HG02981 (cell line): ENCODE measurements around the gene SRSF1.
A peak's percentile ranks its signal among the peaks of the same experiment; 100 is the strongest.
"Not testable (repeated sequence)": the region's sequence is repeated elsewhere in the genome, so short reads cannot be mapped to it uniquely, and the experiment has no call there.

ENCODE experiments used
- ATAC-seq: cut with Tn5 transposase; IDR thresholded peaks from one replicate; pipeline ENCODE4 v1.9.1; 2021; ENCODE audit warnings: mild to moderate bottlenecking, moderate library complexity; ENCODE audit not compliant: unreplicated experiment

SRSF1 gene

DNA sequence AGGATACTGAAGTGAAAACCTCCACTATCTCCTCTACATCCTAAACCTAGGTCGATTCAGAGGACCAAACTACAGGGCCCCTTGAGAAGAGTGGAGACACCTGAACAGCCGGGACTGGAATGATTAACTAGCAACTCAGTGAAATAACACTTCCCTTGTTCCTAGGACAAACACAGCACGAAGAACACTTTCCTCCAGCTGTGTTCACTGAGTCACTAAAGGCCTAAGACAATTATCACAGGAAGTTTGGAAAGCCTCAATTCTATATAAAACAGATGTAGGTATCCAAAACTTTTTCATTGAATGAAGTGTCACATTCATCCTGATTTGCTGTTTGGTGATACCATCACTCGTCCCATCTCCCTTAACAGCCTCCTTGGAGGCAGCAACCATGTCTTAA, 36.3 kb downstream of the SRSF1 start:
- ATAC-seq = no peak

DNA sequence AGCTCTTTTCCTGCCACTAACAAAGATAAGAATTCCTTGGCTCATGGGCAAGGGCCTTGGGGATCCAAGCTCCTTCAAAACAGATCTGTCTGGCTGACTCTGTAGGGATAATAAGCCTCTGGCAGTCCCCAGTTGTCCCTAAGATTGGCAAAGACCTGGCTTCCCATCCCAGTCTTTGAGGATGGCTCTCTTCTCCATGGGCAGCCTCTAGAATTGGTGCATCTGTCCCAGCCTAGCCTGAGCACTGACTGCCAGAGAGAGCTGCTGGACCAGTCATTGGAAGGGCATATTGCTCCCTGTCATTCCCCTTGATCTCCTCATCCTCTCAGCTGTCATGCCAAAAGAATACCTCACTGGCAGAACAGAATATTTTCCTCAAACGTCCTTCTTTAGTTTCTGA, 38.6 kb downstream of the SRSF1 start:
- ATAC-seq = no peak

DNA sequence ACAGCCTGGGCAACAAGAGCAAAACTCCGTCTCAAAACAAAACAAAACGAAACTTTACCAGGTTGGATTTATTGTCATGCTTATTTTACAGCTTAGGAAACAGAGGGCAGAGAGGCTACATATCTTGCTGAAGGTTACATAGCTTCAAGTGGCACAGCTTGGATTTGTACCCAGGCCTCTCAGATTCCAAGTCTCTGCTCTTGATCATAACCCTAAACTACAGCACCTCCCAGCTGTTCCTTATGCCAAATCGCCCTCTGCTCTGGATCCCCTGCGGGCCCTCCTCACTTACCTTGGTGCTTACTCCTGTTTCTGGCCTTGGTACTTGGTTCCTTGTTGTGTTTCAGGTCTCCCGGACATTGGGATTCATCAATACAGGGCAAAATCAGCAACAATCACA, 40.2 kb downstream of the SRSF1 start:
- ATAC-seq = no peak

DNA sequence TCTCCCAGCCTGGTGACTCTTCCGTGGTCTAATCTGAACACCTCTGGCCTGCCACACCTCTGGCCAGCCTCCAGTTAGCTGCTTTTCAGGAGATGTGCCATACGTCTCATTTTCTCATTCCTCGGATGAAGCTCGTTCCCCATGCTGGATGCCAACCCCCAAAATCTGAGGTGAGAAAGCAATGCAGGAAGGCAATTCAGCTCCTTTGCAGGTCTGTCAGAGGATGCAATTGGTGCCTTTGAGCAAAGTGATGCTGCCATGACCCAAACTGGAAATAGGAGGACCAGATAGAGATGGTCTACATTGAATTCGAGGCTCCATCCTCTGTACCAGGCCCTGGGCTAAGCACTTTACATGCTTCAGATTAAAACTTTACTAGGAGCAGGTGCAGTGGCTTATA, 40.8 kb downstream of the SRSF1 start:
- ATAC-seq = no peak

DNA sequence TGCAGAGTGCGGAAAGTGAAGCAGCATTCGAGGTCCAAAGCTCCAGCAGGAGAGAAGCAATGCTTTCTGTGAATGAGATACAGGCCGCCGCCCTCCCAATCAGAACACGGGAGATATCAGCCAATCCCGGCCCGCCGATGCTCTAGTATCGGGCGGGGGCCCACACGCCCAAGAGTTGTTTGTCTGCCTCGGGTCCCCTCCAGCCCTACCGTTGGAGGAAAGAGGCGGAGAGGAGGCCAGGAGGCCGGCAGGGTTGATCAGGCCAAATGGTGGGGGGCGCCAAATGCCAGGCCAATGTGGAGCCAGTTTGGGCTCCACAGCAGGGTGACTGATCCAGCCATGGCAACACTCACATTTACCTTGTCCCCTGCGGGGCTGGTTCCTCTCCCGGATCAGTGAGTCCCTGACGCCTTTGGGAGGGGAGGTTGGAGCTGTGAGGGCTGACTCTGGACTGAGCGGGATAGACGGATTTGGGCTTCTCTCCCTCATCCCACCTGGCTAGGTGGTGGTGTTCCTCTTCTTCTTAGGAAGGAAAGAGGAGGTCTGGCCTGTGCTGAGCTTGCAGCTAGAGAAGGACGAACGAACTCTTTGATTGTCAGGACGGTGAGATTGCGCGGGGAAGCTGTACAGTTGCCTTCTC, 41.4 kb downstream of the SRSF1 start:
- ATAC-seq = no peak

DNA sequence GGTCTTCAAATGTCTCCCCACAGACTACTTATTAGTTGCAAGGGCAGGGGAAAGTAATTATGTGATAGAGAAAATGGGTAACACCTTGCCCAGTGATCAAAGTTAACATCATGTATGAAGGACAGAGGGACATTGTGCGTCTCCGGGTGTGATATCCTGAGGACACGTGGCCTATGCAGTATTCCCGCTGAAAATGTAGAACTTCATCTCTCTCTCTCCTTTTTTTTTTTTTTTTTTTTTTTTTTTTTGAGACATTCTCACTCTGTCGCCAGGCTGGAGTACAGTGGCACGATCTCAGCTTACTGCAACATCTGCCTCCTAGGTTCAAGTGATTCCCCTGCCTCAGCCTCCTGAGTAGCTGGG, 43.9 kb downstream of the SRSF1 start:
- ATAC-seq = no peak

DNA sequence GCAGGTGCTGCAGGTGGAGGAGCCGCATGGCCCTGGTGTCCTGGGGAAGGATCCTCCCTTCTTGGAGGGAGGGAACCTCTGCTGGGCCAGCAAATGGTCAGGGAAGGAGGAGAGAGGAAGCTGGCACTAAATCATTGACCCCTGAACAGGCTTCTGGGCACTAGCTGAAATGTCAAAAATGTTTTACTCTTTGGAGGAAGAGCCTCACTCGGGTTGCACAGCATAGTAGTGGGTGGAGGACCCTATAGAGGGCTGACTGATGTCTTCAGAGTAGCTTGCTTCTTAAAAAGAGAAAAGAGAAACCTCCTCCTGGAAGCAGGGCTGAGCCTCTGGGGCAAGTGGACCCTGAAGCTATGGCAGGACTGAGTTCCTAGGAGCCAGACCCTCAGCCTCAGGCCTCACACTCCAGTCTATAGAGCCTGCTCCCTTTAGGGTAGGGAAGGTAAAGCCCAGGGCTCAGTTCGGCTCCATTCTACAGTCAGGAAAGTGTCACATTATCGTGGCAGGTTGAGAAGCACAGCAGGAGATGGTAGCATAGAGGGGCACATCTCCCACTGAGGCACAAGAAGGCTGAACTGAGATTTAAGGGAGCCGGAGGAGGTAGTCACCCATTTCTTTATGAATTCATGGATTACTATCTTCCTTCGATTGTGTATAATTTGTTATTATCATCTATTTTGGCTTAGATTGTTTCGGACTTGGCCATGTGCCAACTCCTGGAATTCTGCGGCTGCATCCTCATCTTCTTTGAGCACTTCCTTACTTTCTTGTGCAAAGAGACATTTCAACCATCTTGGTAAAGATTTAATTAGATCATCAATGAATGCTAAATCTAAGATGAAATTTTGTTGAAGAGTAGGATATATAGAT, 44.5 kb downstream of the SRSF1 start:
- ATAC-seq = no peak

DNA sequence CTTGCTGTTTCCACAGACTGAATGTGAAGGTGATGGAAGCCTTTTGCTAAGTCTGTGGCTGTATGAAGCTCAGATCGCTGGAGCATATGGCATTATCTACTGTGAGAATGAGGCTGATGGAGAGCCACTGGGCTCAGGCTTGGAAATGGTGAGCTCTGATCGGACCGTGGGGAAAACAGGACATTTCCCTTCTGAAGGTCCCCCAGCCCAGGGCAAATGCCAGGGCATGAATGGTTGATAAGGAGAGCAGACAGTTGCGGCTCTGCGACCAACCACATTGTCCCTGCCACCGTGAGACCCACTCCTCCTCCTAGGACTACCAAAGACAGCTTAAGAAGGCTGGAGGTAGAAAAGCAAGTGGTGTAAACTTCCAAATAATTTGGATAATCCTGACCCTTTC, 47.1 kb downstream of the SRSF1 start:
- no peak for ATAC-seq

DNA sequence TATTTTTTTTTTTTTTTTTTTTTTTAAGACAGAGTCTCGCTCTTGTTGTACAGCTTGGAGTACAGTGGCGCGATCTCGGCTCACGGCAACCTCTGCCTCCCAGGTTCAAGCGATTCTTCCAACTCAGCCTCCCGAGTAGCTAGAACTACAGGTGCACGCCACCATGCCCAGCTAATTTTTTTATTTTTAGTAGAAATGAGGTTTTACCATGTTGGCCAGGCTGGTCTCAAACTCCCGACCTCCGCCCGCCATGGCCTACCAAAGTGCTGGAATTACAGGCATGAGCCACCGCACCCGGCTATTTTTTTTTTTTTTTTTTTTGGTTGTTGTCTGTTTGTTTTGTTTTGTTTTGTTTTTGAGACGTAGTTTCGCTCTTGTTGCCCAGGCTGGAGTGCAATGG, 48.7 kb downstream of the SRSF1 start:
- not testable (repeated sequence) for ATAC-seq

DNA sequence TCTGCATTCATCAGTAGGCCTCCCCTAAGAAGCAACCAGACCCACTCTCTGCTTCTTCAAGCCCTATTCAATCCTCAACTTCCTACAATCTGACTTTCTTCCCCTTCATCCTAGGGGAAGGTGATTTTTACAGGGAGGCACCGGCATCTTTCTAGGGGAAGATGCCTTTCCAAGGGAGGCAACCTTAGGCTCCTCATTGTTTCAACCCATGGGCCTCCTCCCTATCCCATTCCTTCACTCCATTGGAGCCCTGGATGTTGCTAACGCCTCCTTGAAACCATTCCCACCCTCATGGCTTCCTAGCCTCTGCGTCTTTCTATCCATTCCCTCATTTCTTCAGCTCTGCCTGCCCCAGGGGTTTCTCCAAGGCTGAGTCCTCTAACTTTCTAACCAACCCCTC, 49.2 kb downstream of the SRSF1 start:
- ATAC-seq = no peak

DNA sequence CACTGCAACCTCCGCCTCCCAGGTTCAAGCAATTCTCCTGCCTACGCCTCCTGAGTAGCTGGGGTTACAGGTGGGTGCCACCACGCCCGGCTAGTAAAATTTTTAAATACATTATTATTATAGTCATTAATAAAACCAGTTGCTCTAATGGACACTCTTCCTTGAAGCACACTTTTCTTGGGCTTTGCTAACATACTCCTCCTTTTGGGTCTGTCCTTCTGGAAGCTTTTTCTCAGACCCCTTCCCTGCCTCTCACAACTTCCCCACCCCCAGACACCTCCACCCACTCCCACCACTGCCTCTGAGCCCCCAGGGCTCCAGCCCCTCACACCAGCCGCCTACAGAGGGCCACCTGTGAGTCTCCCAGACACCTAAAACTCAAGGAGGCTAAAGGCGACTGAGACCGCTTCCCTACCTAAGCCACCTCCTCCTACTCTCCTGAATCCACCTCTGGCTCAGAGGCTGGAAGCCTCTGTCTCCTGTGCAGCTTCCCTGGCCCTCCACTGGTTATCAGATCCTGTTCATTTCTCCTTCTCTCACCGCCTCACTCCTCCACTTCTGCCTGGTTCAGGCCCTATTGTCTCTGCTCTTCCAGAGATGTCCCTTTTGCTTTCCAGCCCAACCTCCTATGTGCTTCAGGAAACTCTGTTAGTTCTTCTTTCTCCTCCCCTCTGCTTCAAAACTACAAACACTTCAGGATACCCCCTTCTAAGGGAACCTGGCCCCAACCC, 49.8 kb downstream of the SRSF1 start:
- ATAC-seq = no peak

DNA sequence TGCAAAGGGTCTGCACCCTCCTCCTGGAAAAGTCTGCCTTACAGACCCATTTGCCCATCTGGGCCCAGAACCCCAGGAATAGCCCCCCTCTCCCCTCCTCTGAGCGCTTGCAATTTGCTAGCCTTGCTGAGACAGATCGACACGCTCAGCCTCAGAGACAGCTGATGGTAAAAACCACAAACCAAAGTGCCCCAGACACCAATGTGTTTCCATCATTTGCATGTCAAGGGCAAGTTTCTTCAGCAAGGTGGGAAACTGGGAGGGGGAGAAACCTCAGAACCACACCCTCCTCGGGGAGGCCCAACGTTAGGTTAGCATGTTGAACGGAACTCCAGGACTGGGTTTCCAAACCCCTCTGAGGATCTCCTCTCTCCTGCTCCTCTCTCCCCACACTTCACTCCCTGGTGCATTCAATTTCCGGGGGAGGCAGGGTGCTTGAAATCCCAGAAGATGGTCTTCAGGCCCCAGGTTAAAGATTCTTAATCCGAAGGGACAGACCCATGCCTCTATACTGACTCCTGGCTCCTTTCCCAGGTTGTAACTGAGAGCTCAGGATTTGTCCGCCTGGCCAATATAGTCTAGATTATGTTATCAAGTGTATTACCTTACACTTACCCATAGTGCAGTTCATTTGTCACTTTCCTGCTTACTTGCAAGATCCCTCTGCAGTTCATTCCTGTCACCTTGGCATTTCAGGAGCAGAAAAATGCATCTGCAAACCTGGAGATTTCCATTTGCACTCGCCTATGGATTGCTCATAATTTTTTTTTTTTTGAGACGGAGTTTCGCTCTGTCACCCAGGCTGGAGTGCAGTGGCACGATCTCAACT, 50.5 kb downstream of the SRSF1 start:
- no peak for ATAC-seq

DNA sequence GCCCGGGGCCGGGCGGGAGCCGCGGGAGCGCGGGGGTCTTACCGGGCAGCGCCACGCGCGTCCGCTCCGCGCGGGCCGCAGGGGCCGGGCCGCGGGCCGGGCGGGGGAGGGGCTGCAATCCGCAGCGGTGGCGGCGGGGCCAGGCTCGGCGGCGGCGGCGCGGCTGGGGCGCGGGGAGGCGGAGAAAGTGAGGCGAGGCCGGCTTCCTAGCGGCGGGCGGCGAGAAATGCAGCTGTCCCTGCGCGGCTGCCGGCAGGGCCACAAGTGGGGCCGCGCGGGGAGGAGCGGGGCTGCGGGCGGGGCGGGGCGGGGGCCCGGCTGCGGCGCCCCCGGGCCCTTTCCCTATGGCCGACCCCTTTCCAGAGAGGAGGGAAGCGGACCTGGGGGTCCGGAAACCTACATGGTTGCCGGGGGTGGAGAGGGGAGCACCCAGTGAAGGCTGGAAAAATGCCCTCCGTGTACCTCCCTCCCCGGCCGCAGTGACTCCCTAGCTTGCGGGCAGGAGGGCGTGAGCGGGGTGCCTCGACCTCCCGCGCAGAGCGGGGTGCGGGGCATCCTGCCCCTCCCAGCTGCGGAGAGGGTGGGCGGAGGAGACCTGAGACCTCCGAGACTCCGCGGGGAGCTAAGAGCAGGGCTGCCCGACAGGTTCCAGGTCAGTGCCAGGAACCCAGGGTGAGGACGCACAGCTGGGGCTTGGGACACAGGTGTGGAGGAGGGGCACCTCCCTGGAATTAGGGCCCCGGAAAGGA, 51.7 kb downstream of the SRSF1 start, which contains the start of gene CUEDC1:
TSS of gene CUEDC1 (minus strand) at position 230 of the 749 bp plus-strand sequence. CDS start 69,848 bp downstream, outside the sequence.
- ATAC-seq = peak; percentile 42

DNA sequence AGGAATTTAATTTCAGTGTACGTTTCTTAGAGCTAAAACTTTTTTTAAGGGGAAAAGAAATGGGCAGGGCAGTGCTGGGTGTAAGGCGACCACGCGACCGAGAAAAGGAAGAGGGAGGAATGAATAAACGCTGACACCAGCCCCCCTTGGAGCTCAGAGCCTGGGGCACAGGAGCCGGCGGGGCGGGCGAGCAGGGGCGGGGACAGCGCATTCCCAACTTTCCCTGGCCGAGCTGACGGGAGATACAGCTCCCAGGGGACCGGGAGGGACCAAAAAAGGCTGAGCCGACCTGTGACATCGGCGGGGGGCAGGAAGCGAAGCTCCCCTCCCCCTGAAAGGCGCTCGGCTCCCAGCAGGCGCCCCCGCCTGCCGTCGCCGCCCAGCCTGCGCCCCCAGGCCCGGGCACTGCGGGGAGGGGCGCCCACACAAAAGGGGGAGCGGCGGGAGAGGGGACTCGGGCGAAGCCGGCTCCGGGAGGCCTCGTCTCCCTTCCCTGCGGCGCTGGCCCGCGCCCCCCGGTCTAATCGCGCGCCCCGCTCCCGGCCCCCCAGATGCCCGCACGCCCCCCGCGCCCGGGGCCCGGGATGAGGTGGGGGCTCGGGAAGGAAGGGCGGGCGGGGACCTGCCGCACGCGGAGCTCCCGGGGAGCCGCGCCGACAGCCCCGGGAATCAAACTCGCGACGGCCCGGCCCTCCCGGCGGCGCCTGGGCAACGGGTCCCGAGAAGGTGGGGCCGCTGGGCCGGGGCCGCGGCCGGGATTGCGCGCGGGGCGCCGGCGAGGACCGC, 52.5 kb downstream of the SRSF1 start:
- no peak for ATAC-seq

DNA sequence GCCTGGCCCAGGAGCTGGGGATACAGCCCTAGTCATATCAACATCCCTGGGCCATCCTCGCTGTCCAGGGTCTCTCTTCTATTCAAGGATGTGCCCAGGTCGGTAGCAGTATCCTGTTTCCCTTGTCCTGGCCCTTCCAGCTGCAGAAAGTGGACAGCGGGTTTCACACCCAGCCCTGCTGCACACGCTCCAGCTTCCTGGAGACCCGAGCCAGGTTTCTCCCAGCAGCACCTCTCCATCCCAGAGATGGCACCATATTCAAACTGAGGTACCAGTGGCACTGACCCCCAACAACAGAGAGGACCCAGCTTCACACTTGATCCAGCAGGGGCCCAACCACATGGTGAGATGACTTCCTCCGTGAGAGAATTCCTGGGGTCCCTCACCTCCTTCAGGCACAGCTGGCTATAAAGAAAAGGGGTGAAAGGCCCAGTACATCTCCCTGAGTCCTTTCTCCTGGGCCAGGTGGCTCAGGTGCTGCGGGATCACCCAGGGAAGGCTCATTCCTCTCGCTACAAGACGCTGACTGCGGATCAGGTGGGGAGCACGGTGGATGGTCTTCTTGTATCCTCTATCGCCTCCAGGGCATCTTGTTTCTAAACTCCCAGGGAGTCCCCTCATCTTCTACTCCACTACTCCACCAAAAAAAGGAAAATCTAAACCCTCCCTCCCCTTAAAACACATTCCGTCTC, 53.2 kb downstream of the SRSF1 start:
- ATAC-seq = no peak
